ENCODE results near the gene LTBP3. TPM values are rescaled to one million over a fixed set of nuclear protein-coding genes. Genes with fewer than 3 reads are reported as not detected.

Gene LTBP3
- total and polyA plus RNA-seq, 4 donors = 8.8 to 46.2 (median 17.0) TPM

GRCh38 chr11:65555693-65556231 lies 2.4 kb downstream of the LTBP3 start:
- no peak for DNase-seq (ENCODE audit: low spot score)

More at GRCh38 chr11:65555693-65556231, 2.4 kb downstream of the LTBP3 start:
- Histone ChIP-seq H3K9ac (ENCODE audit: low read depth in 1 of 2, low read length in 2 of 2) (no peak overlapping the region), H3K27ac (ENCODE audit: low read depth in 1 of 2, low read length in 2 of 2) (peak overlapping the region in 1 of 2 donors; percentile 19), H3K4me3 (ENCODE audit: low read depth in 1 of 3, low read length in 3 of 3) (no peak overlapping the region), H3K36me3 (ENCODE audit: control insufficient read depth in 4 of 4, insufficient read depth in 3 of 4, low read depth in 1 of 4, low read length in 3 of 4) (peaks cover 0 to 4% (median 0%) of the 10 kb centered on the region in 4 donors), H3K27me3 (ENCODE audit: control insufficient read depth in 4 of 4, insufficient read depth in 4 of 4, low read length in 3 of 4) (no peaks in the 10 kb centered on the region), H3K9me3 (ENCODE audit: control insufficient read depth in 4 of 4, low read length in 3 of 4) (no peaks in the 10 kb centered on the region), H3K4me1 (ENCODE audit: control insufficient read depth in 4 of 4, insufficient read depth in 4 of 4, low read length in 3 of 4) (peaks cover 13 to 55% (median 25%) of the 10 kb centered on the region in 4 donors)
- 54% methylated on average over 6 of the region's 6 CpGs for WGBS
- TF ChIP-seq, protein P1, sequence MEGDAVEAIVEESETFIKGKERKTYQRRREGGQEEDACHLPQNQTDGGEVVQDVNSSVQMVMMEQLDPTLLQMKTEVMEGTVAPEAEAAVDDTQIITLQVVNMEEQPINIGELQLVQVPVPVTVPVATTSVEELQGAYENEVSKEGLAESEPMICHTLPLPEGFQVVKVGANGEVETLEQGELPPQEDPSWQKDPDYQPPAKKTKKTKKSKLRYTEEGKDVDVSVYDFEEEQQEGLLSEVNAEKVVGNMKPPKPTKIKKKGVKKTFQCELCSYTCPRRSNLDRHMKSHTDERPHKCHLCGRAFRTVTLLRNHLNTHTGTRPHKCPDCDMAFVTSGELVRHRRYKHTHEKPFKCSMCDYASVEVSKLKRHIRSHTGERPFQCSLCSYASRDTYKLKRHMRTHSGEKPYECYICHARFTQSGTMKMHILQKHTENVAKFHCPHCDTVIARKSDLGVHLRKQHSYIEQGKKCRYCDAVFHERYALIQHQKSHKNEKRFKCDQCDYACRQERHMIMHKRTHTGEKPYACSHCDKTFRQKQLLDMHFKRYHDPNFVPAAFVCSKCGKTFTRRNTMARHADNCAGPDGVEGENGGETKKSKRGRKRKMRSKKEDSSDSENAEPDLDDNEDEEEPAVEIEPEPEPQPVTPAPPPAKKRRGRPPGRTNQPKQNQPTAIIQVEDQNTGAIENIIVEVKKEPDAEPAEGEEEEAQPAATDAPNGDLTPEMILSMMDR (IDR thresholded peaks at IDR 0.05; ENCODE audit: low read depth, low read length, missing input control) = no peak
- peak in 1 of 2 donors; percentile 29 for TF ChIP-seq HNF4A (conservative IDR thresholded peaks at IDR 0.05)
- TF ChIP-seq MAX (IDR thresholded peaks at IDR 0.05) = no peak
- TF ChIP-seq NR2F2 (IDR thresholded peaks at IDR 0.05) = peak; percentile 18
- TF ChIP-seq REST (IDR thresholded peaks at IDR 0.05) = no peak
- TF ChIP-seq FOXA1 (IDR thresholded peaks at IDR 0.05) = no peak
- no peak for TF ChIP-seq ZBTB33 (IDR thresholded peaks at IDR 0.05)
- no peak for TF ChIP-seq RAD21 (IDR thresholded peaks at IDR 0.05)
- TF ChIP-seq SP1 (IDR thresholded peaks at IDR 0.05) = no peak
- TF ChIP-seq YY1 (IDR thresholded peaks at IDR 0.05) = no peak
- no peak for TF ChIP-seq TAF1 (conservative IDR thresholded peaks at IDR 0.05)
- TF ChIP-seq JUND (IDR thresholded peaks at IDR 0.05) = peak in 1 of 2 donors; percentile 67
- peak; percentile 12 to 77 for TF ChIP-seq RXRA (IDR thresholded peaks at IDR 0.05)
- no peak for TF ChIP-seq FOXA2 (IDR thresholded peaks at IDR 0.05)
- TF ChIP-seq HNF4G (IDR thresholded peaks at IDR 0.05) = no peak
- no peak for TF ChIP-seq EGR1 (IDR thresholded peaks at IDR 0.05; ENCODE audit: low read depth in 2 of 2)
- no peak for TF ChIP-seq ATF3 (IDR thresholded peaks at IDR 0.05)
- TF ChIP-seq GABPA (IDR thresholded peaks at IDR 0.05 in 1 of 2, conservative IDR thresholded peaks at IDR 0.05 in 1 of 2) = no peak

Measured in liver (tissue), 9 donors.